OCI-LY1 (cell line): Measurements from ENCODE around the gene TMEM212.

ENCODE experiments used
- H2AFZ ChIP-seq: fragments of 200-600 bp; sonication (generic), shearing (Covaris generic); 2 replicates; pipeline ENCODE4 v1.6.0; 2014; ENCODE audit warnings: antibody characterized with exemption, mild to moderate bottlenecking, low read length
- H3F3A ChIP-seq: fragments of 200-600 bp; sonication (generic), shearing (Covaris generic); 2 replicates; pipeline ENCODE4 v1.6.0; 2014; ENCODE audit warnings: mild to moderate bottlenecking, antibody characterized with exemption, low read length, moderate library complexity; ENCODE audit not compliant: insufficient read depth
- H3K27ac ChIP-seq: fragments of 200-600 bp; sonication (generic); 2 replicates; pipeline ENCODE4 v1.5.1; 2014; ENCODE audit warnings: low read length, mixed run types, mild to moderate bottlenecking, low read depth; ENCODE audit not compliant: poor library complexity, severe bottlenecking
- H3K27me3 ChIP-seq: fragments of 200-600 bp; sonication (generic); 2 replicates; pipeline ENCODE4 v1.6.0; 2014; ENCODE audit warnings: antibody characterized with exemption, mild to moderate bottlenecking, low read length, moderate library complexity; ENCODE audit not compliant: insufficient read depth
- H3K36me3 ChIP-seq: fragments of 200-600 bp; sonication (generic); 2 replicates; pipeline ENCODE4 v1.6.1; 2014; ENCODE audit warnings: mild to moderate bottlenecking, antibody characterized with exemption, low read length, moderate library complexity, mixed read lengths; ENCODE audit not compliant: insufficient read depth
- H3K4me1 ChIP-seq: fragments of 200-600 bp; sonication (generic); 2 replicates; pipeline ENCODE4 v1.5.1; 2014; ENCODE audit warnings: mild to moderate bottlenecking, low read length, moderate library complexity; ENCODE audit not compliant: insufficient read depth, severe bottlenecking
- H3K4me2 ChIP-seq: fragments of 200-600 bp; sonication (generic), shearing (Covaris generic); 2 replicates; pipeline ENCODE4 v1.6.1; 2014; ENCODE audit warnings: low read length
- H3K4me3 ChIP-seq: fragments of 200-600 bp; sonication (generic); 2 replicates; pipeline ENCODE4 v1.5.1; 2014; ENCODE audit warnings: low read length, low read depth, mild to moderate bottlenecking, mixed read lengths; ENCODE audit not compliant: poor library complexity, severe bottlenecking
- H3K79me2 ChIP-seq: fragments of 200-600 bp; shearing (Covaris generic); 2 replicates; pipeline ENCODE4 v1.6.1; 2016; ENCODE audit warnings: mixed run types, low read length, mixed read lengths; ENCODE audit not compliant: insufficient read depth
- H3K9ac ChIP-seq: fragments of 200-600 bp; sonication (generic), shearing (Covaris generic); 2 replicates; pipeline ENCODE4 v1.6.1; 2014; ENCODE audit warnings: mild to moderate bottlenecking, low read length, mixed read lengths
- H3K9me2 ChIP-seq: fragments of 200-600 bp; sonication (generic), shearing (Covaris generic); 2 replicates; pipeline ENCODE4 v1.6.1; 2014; ENCODE audit warnings: low read depth, mild to moderate bottlenecking, low read length, mixed read lengths
- H3K9me3 ChIP-seq: fragments of 200-600 bp; shearing (Covaris generic); 2 replicates; pipeline ENCODE4 v1.6.1; 2014; ENCODE audit warnings: low read length, mixed read lengths
- H4K20me1 ChIP-seq: fragments of 200-600 bp; sonication (generic), shearing (Covaris generic); 2 replicates; pipeline ENCODE4 v1.6.0; 2016; ENCODE audit warnings: mild to moderate bottlenecking, low read length; ENCODE audit not compliant: insufficient read depth
- CTCF ChIP-seq: fragments of 200-600 bp; sonication (generic), shearing (Covaris generic); IDR thresholded peaks from 2 replicates; pipeline ENCODE4 v1.5.1; 2017; ENCODE audit warnings: mild to moderate bottlenecking, antibody characterized with exemption, low read length, moderate library complexity, mixed read lengths
- EZH2 ChIP-seq: fragments of 200-600 bp; sonication (generic), shearing (Covaris generic); IDR thresholded peaks from 2 replicates; pipeline ENCODE4 v1.8.0; 2017; ENCODE audit warnings: borderline replicate concordance, mixed run types, mild to moderate bottlenecking, antibody characterized with exemption, low read length, moderate library complexity, mixed read lengths

Gene TMEM212

GRCh38 chr3:171878461-171879225 is 35.5 kb downstream of the TMEM212 start:
- Histone ChIP-seq H3K4me2 (no peak overlapping the region), H3K79me2 (no peaks in the 10 kb centered on the region), H4K20me1 (no peaks in the 10 kb centered on the region), H3K4me3 (no peak overlapping the region), H3K9ac (no peak overlapping the region), H3F3A (no peaks in the 10 kb centered on the region), H3K27ac (no peak overlapping the region), H2AFZ (no peak overlapping the region), H3K27me3 (no peaks in the 10 kb centered on the region), H3K36me3 (no peaks in the 10 kb centered on the region), H3K9me2 (no peaks in the 10 kb centered on the region), H3K9me3 (no peaks in the 10 kb centered on the region), H3K4me1 (no peaks in the 10 kb centered on the region)
- no peak for TF ChIP-seq EZH2
- no peak for TF ChIP-seq CTCF

- Histone ChIP-seq H3K27ac (no peak overlapping the region), H3K4me3 (no peak overlapping the region), H3K27me3 (no peaks in the 10 kb centered on the region), H3K79me2 (no peaks in the 10 kb centered on the region), H3K4me2 (no peak overlapping the region), H4K20me1 (no peaks in the 10 kb centered on the region), H3K36me3 (no peaks in the 10 kb centered on the region), H3K9me3 (no peaks in the 10 kb centered on the region), H3K9me2 (no peaks in the 10 kb centered on the region), H3K9ac (no peak overlapping the region), H3F3A (no peaks in the 10 kb centered on the region), H3K4me1 (no peaks in the 10 kb centered on the region), H2AFZ (no peak overlapping the region)
- TF ChIP-seq CTCF (no peak), EZH2 (no peak)
Observed at GRCh38 chr3:171879472-171879871, 36.3 kb downstream of the TMEM212 start.

- H3K4me2 ChIP-seq: no peak overlapping the region
- H3K4me3 ChIP-seq: no peak overlapping the region
- no peaks in the 10 kb centered on the region for H3K36me3 ChIP-seq
- H2AFZ ChIP-seq: no peak overlapping the region
- no peak overlapping the region for H3K9ac ChIP-seq
- H3K9me3 ChIP-seq: no peaks in the 10 kb centered on the region
- H3K9me2 ChIP-seq: no peaks in the 10 kb centered on the region
- H3K4me1 ChIP-seq: no peaks in the 10 kb centered on the region
- no peaks in the 10 kb centered on the region for H4K20me1 ChIP-seq
- H3K79me2 ChIP-seq: no peaks in the 10 kb centered on the region
- TF ChIP-seq EZH2 (no peak), CTCF (no peak)
- H3K27me3 ChIP-seq: no peaks in the 10 kb centered on the region
- H3F3A ChIP-seq: no peaks in the 10 kb centered on the region
- H3K27ac ChIP-seq: no peak overlapping the region
Observed at GRCh38 chr3:171880101-171880870, 37.1 kb downstream of the TMEM212 start.
